ENCODE results near the gene ZFP1.

ZFP1 gene

DNA sequence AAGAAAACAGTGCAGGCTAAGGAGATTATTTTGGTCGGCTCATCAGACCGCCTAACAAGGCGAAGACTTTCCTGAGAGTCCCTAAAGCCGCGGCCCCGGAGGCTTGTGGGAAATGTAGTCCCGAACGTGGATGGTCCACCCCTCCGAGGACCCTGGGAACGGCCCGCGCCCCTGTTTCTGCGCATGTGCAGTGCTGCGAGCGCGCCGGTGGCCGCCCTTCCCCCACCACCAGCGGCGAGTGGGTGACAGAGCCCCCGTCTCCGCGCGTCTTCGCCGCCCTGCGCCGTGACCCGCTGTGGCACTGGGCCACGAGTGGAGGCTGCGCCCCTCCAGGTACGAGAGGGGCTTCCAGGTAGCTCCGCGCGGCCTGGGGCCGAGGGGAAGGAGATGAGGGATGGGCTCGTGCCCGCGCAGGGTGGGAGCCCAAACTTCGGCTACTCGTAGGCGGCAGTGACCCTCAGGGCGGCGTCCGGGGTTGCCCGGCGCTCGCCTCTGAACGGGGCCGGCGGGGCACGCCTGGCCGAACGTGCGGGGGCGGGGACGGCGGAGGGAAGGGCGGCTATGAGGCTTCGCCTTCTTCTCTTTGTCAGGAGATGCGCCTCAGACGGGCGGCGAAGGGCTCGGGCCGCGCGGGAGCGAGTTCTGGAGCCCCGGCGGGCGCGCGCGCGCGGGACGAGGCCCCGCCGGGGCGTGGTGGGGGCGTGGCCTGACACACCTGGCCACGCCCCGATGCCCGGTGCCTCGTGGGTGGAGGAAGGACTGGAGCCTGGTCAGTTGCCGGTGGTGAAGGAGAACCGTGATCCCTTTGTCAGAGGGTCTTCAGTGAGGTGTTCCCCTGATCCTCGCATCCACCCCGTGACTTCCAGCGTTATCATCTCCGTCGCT is at the start of gene ZFP1:
ZFP1 (plus strand) TSS at position 214 of the 885 bp plus-strand sequence. CDS start 4,428 bp downstream, outside the sequence.
- DNase-seq = peak; percentile 87

DNA sequence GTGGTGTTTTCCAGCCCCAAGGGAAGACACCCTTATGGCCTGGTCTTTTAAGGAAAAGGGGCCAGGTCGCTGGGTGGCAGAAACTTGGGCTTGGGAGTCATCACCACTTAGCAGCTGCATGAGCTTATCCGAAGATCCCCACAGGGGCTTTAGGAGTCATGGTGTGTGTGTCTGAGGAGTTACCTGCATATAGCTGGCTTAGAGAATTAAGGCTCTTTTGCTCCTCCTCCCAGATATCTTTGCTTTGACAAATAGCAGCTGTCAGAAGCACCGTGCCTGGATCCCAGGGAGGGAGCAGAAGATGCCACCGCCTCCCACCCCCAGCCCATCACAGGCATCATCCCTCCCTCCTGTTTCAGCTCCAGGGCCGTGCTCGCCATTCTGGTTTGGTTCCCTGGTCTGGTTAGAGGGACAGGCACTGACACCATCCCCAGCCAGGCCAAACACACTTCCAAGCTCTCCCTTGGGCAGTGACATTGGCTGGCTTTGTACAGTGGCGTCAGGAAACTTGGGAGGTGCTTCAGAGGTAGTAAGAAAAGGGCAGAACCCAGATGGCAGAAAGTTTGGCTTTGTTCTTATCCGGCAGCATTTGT is 49.2 kb upstream of the ZFP1 start:
- DNase-seq = no peak

DNA sequence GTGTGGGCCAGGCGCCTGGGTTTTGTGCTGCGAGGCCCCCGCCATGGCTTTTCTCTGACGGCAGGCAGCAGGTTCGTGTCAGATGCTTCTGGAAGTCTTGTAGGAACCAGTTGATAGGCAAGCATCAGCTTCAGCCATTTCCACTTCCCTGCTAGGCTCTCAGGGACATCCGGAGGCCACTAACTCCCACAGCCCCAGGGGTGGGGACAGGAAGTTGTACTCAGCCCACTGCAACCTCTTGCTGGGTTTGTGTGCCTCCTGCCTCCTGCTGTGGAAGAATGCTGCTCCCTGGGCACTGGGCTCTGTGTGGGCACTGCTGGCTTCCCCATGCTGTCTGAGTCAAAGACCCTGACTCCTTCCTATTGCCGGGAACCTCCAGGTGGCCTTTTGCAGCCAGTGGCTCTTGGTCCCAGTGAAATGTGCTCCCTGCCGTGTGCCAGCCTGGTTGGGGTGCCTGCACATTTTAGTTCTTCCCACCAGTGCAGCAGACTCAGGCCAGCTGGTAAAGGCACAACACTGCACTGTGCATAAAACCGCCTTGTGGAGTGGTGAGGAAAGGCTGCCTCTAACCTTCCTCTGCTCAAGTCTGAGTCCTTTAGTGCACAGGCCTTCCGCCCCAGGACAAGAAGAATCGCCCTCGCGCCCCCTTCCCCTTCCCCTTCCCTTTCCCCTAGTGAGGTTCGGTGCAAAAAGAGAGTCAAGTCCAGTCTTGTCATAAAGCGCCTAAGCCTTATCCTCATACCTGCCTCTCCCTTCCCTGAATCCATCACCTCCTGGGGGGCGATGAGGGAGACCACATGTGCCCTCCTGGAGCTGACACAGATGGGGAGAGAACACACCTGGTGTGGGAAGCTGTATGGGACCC is 48.4 kb upstream of the ZFP1 start:
- DNase-seq = no peak

DNA sequence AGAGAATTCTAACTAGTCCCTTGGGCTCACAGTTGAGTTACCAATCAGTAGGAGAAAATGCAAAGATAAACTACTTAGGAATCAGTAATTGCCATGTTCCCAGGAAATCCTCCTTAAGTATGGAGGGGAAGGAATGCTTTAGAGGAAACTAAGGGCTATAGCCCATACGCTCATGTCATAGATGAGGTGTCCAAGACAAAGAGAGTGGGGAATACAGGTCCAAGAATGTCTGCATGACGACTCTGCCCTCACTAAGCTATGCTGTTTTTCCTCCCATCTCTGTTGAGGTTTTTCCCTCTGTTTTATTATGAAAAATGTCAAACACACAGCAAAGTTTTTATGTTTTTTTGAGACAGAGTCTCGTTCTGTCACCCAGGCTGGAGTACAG is 47.7 kb upstream of the ZFP1 start:
- no peak for DNase-seq

GRCh38 chr16:75101635-75102034 is 46.7 kb upstream of the ZFP1 start:
- no peak for DNase-seq

DNA sequence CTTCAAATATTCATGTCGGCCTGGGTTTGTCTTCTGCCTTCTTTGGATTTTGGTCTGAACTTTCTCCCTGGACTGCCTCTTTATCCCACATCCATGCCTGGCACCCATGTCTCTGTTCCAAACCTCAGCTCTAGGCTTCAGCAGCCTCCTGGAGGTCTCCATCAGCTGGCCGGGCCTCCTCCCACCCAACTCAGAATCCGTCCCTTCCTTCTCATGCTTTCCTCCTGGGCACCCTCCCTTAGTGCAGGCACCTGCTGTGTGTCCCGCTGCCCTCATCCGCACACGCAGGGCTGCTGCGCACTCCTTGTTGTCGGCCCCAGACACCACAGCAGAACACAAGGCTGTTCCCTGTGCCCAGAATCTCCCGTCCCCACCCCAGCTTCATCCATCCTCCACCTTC is 45.7 kb upstream of the ZFP1 start:
- DNase-seq = no peak

DNA sequence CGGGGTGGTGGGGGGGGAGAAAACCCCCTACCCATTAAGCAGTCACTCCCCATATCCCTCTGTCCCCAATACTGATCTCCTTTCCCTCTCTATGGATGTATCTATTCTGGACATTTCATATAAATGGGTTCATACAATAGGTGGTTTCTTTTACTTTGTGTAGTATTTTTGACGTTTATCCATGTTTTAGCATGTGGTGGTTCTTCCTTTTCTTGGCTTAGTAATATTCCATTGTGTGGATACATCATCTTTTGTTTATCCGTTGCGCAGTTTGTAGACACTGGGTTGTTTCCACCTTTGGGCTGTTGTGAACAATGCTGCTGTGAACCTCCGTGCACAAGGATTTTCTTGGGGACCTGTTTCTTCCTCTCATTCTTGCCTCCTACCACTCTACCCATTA is 44.3 kb upstream of the ZFP1 start:
- DNase-seq = no peak

GRCh38 chr16:75104836-75105235 is 43.5 kb upstream of the ZFP1 start:
- no peak for DNase-seq

DNA sequence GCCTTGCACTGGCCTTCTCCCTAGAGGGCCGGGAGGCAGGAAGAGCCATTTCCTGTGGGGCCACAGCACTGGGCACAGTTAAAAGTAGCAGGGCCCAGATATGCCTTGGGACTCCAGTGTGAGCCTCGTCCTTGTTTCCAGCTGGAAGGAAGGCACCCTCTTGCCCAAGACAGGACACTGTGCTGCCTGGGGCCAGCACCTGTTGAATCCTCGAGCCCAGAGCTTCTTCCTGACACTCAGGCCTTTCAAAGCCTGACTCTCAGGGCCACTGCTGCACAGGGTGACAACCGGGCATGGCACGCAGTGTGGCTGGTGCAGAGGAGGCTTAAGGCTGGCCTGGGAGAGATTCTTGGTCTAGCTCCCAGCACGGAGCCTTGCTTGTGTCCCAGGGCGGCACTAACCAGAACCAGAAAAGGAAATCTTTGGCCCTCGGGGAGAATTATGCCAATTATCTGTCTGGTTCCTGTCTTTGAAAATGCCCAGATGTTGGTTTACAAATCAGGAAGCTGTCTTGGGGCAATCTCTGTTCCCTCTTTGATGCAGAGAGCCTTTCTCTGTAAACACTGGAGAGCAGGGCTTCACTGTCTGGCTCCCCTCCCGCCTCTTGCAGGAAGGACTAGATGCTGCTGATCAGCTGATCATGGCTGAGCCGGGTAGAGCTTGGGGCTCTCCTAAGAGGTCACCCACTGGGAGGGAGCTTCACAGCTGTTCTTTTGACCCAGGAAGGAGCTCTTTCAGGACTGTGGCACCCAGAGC is 42.8 kb upstream of the ZFP1 start:
- no peak for DNase-seq

GRCh38 chr16:75106351-75107274 is 41.7 kb upstream of the ZFP1 start:
- DNase-seq = no peak

- DNase-seq = no peak
Measured at GRCh38 chr16:75107505-75107904, 40.8 kb upstream of the ZFP1 start.

DNA sequence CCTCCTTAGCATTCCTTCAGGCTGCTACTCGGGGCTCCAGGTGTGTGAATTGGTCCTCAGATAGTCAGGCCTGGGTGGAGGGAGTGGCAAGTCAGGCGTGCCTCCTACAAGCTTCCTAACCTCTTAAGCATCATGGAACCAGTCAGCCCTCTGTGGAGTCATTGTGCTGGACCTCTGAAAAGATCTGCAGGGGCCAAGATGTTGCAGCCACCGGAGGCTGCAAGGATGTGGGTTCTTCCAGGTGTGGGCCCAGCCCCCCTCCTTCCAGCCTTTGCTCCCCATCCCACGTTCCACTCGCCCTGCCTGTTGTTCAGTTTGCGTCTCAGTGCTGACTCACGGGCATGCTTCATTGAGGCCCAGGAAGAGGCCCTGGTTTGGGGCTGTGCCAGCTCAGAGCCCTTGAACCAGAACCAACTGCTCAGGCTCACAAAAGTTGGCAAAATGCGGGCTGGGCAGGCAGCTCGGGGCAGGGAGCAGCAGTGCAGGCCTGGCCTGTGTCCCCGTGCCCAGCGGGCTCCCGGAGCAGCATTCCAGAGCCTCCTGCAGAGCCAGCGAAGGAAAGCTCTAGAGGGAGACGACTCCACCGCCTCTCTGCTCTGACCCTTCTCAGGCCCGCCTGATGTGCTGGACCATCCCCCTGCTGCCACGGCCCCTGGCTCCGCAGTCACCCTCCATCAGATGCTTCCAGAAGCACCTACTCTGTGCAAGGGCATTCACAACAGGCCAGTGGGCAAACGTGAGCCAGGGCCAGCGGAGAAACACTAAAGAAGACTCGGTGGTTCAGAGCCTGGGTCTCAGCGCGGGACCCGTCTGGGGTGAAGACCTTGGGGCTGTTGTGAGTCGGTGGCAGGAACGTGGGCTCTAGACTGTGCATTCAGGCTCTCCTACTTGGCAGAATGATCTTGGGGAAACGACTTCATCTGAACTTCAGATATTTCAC is 39.3 kb upstream of the ZFP1 start:
- peak; percentile 91 for DNase-seq

DNA sequence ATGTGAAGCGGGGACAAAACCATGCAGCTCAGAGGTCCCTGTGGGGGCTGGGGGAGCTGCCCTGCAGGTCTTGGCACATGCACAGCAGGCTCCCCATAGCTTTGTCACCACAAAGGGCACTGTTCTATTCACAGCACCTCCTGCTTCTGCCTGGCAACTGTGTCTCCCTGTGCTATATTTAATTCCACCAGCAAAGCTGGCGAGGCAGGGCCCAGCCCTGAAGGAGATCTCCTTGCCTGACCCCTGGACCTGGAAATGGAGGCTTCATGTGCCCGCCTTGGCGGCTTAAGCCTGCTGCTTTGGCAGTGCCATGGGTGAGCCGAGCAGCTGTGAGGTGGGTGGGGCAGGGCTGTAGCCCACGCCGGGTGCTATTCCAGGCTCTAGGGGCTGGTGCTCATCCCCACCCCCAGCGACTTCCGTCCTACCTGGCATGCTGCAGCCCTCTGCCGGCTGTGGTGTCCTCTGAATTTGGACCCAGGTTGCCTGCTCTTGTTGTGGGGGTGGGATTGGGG is 38.5 kb upstream of the ZFP1 start:
- no peak for DNase-seq

DNA sequence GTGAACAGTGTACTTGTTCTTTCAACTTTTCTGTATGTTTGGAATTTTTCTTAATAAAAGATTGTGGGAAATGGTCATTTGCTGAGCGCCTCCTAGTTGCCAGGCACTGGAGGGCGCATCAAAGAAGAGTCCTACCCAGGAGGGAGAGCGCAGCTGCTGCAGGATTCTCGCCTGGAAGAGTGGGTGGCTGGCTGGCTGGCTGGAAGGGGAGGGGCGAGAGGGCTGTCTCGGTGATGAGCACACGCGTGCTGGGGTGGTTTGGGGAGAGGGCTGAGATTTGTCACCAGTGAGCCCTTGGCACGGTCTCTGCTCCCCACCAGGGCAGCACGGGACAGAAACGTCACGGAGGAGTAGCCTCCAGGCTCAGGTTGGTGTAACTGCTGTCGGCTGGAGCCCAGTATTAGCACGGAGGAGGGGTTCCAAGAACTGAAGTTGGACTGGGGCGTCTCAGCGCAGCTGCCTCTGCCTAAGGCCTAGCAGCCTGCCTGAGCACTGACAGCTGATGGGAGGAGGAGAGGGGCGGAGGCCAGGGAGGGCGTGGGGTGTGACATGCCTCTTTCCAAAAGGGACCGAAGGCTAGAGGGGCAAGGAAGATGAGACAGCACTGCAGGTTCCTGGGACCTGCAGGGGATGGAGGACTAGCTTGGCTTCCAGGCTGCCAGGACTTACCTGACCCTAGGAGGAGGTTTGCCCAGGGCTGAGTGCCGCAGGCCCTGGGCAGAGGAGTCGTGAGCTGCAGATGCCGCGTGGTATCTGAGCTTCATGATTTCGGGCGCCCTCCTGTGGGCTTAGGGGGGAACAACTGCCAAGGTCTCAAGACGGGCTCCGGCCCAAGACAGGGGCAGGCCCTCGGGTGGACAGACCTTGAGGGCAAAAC is 37.4 kb upstream of the ZFP1 start:
- DNase-seq = peak; percentile 84

- DNase-seq = no peak
Measured at GRCh38 chr16:75111514-75111940, 36.8 kb upstream of the ZFP1 start.

- DNase-seq = no peak
Measured at GRCh38 chr16:75111961-75112733, 36.2 kb upstream of the ZFP1 start.

DNA sequence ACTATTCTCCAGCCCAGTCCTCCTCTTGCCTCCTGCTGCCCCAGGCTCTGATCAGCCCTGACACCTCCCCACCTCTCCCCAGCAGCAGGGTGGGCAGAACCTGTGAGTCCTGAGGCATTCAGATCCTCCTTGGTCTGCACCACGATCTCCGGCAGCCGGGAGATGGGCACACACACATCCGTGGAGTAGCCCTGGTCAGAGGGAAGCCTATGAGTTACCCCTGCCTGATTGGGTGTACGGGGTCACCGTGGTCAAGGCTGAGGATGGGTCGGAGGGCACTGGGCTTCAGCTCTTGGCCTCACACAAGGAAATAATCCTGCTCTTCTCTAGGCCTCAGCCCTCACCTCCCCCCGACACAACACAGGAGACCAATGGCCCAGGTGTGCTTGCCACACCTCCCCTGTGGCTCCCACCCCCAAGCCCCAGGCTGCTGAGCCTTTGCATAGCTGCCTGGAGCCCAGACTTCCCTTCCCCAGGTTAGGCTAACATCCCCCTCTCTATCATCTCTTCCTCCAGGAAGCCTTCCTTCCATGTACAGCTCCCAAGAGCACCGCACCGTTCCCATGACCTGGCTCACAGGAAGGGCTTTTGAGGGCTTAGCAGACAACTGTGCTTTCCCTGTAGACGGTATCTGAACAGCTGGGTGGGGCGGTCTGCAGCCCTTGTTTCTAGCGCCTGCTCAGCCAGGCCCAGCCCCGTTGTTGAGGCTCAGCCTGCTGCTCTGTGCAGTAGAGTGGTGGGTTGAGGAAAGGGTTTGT is 35.4 kb upstream of the ZFP1 start:
- DNase-seq = no peak

Data from HCEC 1CT (cell line).